Activated CD8-positive, alpha-beta memory T cell treated with anti-CD3 and anti-CD28 coated beads for 48 hours (primary cell): ENCODE results near the gene MOCOS.

ENCODE experiments used
- DNase-seq, 3 experiments: peaks; one replicate each; pipeline ENCODE4 v3.0.0-alpha.2; 2020; ENCODE audit warnings: low read depth in 2 of 3, low spot score in 2 of 3

The MOCOS gene

DNA sequence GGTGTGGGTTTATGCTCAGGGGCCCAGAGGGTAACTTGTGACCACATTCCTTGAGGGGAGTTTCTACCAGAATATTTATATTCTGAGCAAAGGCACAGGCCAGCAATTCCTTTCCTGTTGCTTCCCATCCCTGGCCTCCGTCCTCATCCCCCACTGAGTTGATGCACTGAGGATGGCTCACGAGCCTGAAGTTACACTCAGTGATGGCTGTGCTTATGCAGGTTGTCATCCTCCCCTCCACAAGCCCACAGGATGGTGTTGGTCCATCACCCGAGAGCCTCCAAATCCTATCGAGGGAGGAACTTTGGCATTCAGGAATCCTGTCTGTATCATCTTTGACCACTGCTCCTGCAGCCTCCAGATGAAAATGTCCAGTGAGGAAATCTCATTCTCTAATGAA lies 81.9 kb downstream of the MOCOS start:
- DNase-seq, result no peak

DNA sequence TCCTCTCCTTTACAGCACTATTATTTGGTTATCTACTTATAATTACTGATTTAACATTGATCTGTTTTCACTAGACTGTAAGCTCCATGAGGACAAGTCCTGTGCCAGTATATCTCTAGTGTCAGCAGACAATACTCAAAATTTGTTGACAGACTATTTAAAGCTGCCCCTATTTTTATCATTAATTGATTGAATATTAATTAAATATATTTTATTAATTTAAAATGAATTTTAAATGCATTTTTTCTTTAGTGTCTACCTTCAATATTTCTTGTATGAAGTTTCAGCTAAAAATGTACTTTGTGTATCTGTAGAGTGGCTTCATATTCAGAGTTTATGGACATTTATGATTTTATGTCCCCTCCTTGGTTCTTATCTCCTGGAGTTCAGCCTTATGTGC lies 83.9 kb downstream of the MOCOS start:
- no peak for DNase-seq

GRCh38 chr18:36273347-36273746 lies 86.0 kb downstream of the MOCOS start:
- DNase-seq, result no peak

GRCh38 chr18:36274083-36274715 lies 86.9 kb downstream of the MOCOS start:
- DNase-seq, result no peak

GRCh38 chr18:36275561-36275960 lies 88.3 kb downstream of the MOCOS start:
- DNase-seq, result no peak

- DNase-seq, result no peak
Measured at GRCh38 chr18:36279001-36279400, 91.7 kb downstream of the MOCOS start.

- DNase-seq, result no peak
Measured at GRCh38 chr18:36281936-36282335, 94.6 kb downstream of the MOCOS start.

- DNase-seq, result no peak
Measured at GRCh38 chr18:36283448-36283847, 96.2 kb downstream of the MOCOS start.

DNA sequence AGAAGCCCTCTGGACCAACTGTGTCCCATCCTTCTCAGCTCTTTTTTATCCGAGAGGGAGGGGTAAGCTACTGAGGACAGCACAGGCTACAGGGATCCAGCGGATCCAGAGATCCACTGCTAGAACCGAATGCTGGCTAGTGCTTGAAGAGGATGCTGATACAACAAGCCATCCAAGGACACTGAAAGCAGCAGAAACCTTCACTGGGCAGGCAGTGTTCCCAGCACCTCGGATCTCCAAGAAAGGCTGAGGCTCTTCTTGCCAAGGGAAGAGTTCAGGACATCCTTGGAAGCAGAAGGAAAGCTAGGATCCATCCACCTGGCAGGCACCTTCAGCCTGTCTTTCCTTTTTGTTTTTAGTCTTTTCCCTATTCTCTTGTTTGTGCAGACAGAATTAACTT lies 97.0 kb downstream of the MOCOS start:
- no peak for DNase-seq

- DNase-seq, result no peak
Measured at GRCh38 chr18:36284671-36285295, 97.5 kb downstream of the MOCOS start.

- DNase-seq, result no peak
Measured at GRCh38 chr18:36287653-36288052, 100.4 kb downstream of the MOCOS start.

GRCh38 chr18:36288689-36289088 lies 101.4 kb downstream of the MOCOS start:
- no peak for DNase-seq

DNA sequence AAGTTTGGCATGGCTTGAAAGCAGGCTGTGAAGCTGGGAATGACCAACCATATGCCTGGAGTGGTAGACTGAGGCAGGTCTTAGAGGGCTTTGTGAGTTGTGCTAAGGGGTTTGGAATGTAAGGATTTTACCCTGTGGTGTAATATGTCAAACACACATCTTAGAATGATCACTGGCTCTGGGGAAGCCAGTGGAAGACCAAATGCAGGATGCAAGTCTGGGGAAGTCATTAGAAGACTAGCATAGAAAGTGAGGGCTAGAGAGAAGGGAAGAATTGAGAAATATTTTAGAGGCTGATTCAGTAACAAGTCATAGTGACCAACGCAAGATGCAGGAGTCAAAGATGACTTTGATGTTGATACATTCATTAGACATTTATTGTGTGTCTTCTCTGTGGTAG lies 106.7 kb downstream of the MOCOS start:
- DNase-seq, result no peak

DNA sequence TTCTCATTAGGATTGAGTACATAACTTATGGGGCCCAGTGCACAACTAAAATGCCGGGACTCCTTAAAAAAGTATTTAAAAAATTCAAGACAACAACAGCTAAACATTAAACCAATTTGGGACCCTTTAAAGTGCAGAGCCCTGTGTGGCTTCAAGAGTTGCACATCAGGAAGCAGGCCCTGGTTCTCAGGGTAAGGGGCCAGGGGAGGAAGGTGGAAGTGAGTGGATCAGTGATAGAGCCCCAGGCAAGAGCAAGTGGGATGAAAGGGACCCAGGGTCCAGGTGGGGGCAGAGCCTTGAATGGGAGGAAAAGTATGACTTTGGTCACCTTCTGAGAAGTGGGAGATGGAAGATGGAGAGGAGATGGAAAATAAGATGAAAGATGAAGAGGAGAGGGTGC lies 107.9 kb downstream of the MOCOS start:
- DNase-seq, result no peak

DNA sequence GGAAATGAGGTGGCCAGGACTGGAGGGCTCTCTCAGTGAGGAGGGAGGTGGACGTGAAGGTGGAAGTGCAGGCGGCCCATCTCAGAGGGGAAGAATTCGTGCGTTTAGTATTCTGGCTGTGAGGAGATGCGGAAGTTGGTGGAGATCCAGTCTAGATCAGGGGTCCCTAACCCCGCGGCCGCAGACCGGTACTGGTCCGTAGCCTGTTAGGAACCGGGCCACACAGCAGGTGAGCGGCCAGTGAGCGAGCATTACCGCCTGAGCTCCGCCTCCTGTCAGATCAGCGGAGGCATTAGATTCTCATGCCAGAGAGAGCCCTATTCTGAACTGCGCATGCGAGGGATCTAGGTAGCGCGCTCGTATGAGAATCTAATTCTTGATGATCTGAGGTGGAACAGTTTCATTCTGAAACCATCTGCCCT lies 108.6 kb downstream of the MOCOS start:
- no peak for DNase-seq

- peak in 1 of 3 experiments; percentile 5 for DNase-seq
Measured at GRCh38 chr18:36296650-36297416, 109.5 kb downstream of the MOCOS start.

DNA sequence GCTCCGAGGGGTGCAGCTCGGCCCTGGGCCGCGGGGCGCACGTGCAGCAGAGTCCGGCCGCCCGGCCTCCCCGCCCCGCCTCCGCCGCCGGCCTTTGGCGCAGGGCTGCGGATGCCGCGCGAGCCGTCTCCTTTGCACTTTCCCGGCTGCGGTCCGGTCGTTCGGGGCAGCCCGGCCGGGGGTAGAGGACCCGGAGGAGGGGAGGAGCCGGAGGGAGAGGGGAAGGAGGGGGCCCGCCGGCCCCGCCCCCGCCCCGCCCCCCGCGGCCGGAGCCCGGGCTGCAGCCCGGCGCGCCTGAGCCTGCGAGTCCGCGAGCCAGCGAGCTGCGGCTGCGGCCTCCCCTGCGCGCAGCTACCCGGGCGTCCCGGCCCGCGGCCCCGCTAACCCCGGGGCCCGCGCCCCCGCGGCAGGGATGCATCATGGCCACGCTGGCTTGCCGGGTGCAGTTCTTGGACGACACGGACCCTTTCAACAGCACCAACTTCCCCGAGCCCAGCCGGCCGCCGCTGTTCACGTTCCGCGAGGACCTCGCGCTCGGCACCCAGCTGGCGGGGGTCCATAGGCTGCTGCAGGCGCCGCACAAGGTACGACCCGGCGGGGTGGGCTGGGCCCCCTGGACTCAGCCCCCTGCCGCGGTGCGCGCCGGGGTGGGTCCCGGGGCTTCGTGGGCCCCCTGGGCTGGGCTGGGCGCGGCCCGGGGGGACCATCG lies 110.3 kb downstream of the MOCOS start, which contains the start of gene FHOD3:
FHOD3 (plus strand) TSS at position 297 of the 709 bp plus-strand sequence; CDS start at position 420, 123 bp downstream.
- DNase-seq, result peak in 1 of 3 experiments; percentile 7

GRCh38 chr18:36298126-36298741 lies 110.9 kb downstream of the MOCOS start:
- no peak for DNase-seq

GRCh38 chr18:36299015-36299414 lies 111.7 kb downstream of the MOCOS start:
- no peak for DNase-seq

DNA sequence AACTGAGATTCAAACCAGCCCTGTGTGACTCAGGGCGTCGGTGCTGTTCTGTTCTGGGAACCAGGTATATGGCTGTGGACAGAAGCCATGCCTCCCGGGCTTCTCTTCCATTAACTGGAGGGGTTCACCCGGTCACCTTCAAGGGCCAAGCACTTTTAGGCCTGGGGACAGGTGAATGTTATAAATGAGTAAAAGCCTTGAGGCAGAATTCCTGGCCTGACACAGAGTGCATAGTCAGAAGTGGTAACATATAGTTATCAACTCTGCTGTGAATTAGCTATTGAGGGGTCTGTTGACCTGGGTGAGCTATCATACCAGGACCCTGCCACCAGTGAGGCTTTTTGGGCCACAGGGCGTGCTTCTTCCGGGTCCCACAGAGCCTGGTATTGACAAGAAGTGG lies 112.9 kb downstream of the MOCOS start:
- no peak for DNase-seq

DNA sequence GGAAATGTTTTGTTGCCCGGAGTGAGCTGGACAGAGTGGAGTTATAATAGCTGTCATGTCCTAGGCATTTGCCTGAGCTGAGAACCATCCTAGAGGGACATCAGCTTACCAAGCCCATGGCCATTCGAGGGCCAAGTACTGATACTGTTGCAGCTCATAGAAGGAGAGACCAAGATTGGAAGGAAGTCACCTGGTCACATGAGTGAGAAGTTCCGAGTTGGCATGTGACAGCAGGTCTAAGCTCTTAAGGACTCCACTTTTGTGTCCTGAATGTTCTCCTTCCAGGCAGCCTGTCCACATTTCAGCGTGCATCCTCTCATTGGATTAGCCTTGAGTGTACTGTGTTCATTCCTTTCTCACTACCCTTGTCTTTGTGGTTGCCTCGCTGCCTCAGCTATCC lies 114.6 kb downstream of the MOCOS start:
- DNase-seq, result no peak
